Endodermal cell (in vitro differentiated cells): ENCODE data around the gene PRR12. TPM values are rescaled to one million over a fixed set of nuclear protein-coding genes. Genes with fewer than 3 reads are reported as not detected.

ENCODE experiments used
- DNase-seq: peaks from one replicate; pipeline ENCODE4 v3.0.0-alpha.2; 2017
- H3K27ac ChIP-seq: 2 replicates; pipeline ENCODE4 v1.5.1; 2013; ENCODE audit warnings: mild to moderate bottlenecking, low read depth, low read length, moderate library complexity
- H3K27me3 ChIP-seq: 2 replicates; pipeline ENCODE4 v1.6.1; 2013; ENCODE audit warnings: mild to moderate bottlenecking, low read length, moderate library complexity; ENCODE audit not compliant: insufficient read depth, control insufficient read depth, poor library complexity, severe bottlenecking
- H3K36me3 ChIP-seq: 2 replicates; pipeline ENCODE4 v1.7.0; 2013; ENCODE audit warnings: mild to moderate bottlenecking, low read length, moderate library complexity; ENCODE audit not compliant: control insufficient read depth, insufficient read depth
- H3K4me1 ChIP-seq: one replicate; pipeline ENCODE4 v1.7.0; 2013; ENCODE audit warnings: low read length; ENCODE audit not compliant: control insufficient read depth, insufficient read depth
- H3K4me3 ChIP-seq: 2 replicates; pipeline ENCODE4 v1.5.1; 2013; ENCODE audit warnings: mild to moderate bottlenecking, low read length, moderate library complexity
- H3K9ac ChIP-seq: 2 replicates; pipeline ENCODE4 v1.6.1; 2013; ENCODE audit warnings: mild to moderate bottlenecking, low read length, moderate library complexity; ENCODE audit not compliant: poor library complexity, severe bottlenecking; ENCODE audit errors: extremely low read depth
- H3K9me3 ChIP-seq: 2 replicates; pipeline ENCODE4 v1.6.1; 2013; ENCODE audit warnings: mild to moderate bottlenecking, low read length, moderate library complexity; ENCODE audit not compliant: control insufficient read depth
- H3K27ac Mint-ChIP-seq: 2 replicates; pipeline ENCODE4 v1.8.0; 2020; ENCODE audit warnings: mixed read lengths
- H3K27me3 Mint-ChIP-seq: 2 replicates; pipeline ENCODE4 v1.8.0; 2021; ENCODE audit warnings: mild to moderate bottlenecking, mixed read lengths; ENCODE audit not compliant: insufficient read depth
- H3K36me3 Mint-ChIP-seq: 2 replicates; pipeline ENCODE4 v1.8.0; 2020; ENCODE audit warnings: low read depth, mixed read lengths
- H3K4me1 Mint-ChIP-seq: 2 replicates; pipeline ENCODE4 v1.8.0; 2020; ENCODE audit warnings: mixed read lengths
- H3K4me3 Mint-ChIP-seq: 2 replicates; pipeline ENCODE4 v1.8.0; 2020; ENCODE audit warnings: mild to moderate bottlenecking, moderate library complexity, mixed read lengths
- H3K9me3 Mint-ChIP-seq: 2 replicates; pipeline ENCODE4 v1.8.0; 2020; ENCODE audit warnings: mild to moderate bottlenecking, mixed read lengths
- WGBS, 2 experiments: methylation state at CpG; one replicate each; pipeline versions ENCODE4 v1.1.5 to v1.1.7; 2013; ENCODE audit warnings: missing lambda C conversion rate in 2 of 2, mixed read lengths in 1 of 2; ENCODE audit not compliant: insufficient coverage in 1 of 2, insufficient read length in 1 of 2; 5-methylcytosine and 5-hydroxymethylcytosine counted together
- total RNA-seq, 2 donors: library from RNA; stranded (reverse); fragmentation: NEBNext Ultra II Directional in 1 of 2; extraction: Animal tissue kit (Norgen Biotek cat#: 25700) in 1 of 2; gene quantifications; 2 replicates in 1 of 2; 3 replicates in 1 of 2; pipeline ENCODE4 v1.2.1, GENCODE V29; 2021
- TF ChIP-seq, protein P1 (sequence below): fragments of 200-600 bp; sonication (generic); conservative IDR thresholded peaks from 2 replicates; pipeline ENCODE4 v1.5.0; 2021; ENCODE audit warnings: antibody characterized with exemption, mild to moderate bottlenecking

The PRR12 gene
- total RNA-seq, 2 donors from 2014 or later = 67.6 to 69.6 TPM

DNA sequence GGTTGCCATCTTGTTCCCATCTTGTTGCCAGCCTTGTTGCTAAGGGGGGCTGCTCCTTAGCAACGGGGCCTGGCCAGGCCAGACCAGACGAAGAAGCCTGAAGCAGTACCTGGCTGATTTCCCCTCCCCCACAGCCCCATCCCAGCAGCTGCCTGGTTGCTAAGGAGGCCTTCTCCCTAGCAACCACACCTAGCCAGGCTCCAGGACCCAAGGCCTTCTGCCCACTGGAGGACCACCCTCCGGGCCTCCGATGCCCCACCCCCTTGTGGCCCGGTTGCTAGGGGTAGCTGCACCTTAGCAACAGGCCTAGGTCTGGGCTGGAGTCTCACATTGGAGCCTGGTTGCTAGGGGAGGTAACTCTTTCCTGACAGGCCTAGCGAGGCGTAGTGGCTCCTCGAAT, 6.0 kb upstream of the PRR12 start:
- Mint-ChIP-seq H3K27ac (peak overlapping the region; percentile 55), H3K9me3 (no peaks in the 10 kb centered on the region), H3K27me3 (no peaks in the 10 kb centered on the region), H3K4me1 (peaks cover 6% of the 10 kb centered on the region), H3K4me3 (no peak overlapping the region), H3K36me3 (no peaks in the 10 kb centered on the region)
- WGBS, 2 experiments = 78 to 79% methylated on average over 3 to 8 of the region's 8 CpGs
- H3K36me3 ChIP-seq = no peaks in the 10 kb centered on the region
- no peaks in the 10 kb centered on the region for H3K27me3 ChIP-seq
- H3K4me1 ChIP-seq = no peaks in the 10 kb centered on the region
- DNase-seq = peak; percentile 94
- no peak overlapping the region for H3K4me3 ChIP-seq
- H3K9me3 ChIP-seq = no peaks in the 10 kb centered on the region
- TF ChIP-seq, protein P1, sequence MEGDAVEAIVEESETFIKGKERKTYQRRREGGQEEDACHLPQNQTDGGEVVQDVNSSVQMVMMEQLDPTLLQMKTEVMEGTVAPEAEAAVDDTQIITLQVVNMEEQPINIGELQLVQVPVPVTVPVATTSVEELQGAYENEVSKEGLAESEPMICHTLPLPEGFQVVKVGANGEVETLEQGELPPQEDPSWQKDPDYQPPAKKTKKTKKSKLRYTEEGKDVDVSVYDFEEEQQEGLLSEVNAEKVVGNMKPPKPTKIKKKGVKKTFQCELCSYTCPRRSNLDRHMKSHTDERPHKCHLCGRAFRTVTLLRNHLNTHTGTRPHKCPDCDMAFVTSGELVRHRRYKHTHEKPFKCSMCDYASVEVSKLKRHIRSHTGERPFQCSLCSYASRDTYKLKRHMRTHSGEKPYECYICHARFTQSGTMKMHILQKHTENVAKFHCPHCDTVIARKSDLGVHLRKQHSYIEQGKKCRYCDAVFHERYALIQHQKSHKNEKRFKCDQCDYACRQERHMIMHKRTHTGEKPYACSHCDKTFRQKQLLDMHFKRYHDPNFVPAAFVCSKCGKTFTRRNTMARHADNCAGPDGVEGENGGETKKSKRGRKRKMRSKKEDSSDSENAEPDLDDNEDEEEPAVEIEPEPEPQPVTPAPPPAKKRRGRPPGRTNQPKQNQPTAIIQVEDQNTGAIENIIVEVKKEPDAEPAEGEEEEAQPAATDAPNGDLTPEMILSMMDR = no peak
- no peak overlapping the region for H3K9ac ChIP-seq
- H3K27ac ChIP-seq = peak overlapping the region; percentile 32

DNA sequence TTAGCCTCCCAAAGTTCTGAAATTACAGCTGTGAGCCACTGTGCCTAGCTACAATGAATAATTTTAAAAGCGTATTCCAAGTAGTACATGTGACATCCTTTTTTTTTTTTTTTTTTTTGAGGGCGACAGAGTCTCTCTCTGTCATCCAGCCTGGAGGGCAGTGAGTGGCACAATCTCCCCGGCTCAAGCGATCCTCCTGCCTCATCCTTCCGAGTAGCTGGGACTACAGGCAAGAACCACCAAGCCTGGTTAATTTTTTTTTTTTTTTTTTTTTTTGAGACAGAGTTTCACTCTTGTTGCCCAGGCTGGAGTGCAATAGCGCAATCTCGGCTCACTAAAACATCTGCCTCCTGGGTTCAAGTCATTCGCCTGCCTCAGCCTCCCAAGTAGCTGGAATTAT, 3.8 kb upstream of the PRR12 start:
- Histone ChIP-seq H3K9me3 (no peaks in the 10 kb centered on the region), H3K27me3 (no peaks in the 10 kb centered on the region), H3K4me3 (no peak overlapping the region), H3K36me3 (no peaks in the 10 kb centered on the region), H3K9ac (no peak overlapping the region), H3K27ac (no peak overlapping the region), H3K4me1 (no peaks in the 10 kb centered on the region)
- Mint-ChIP-seq H3K4me1 (peaks cover 2% of the 10 kb centered on the region), H3K9me3 (no peaks in the 10 kb centered on the region), H3K36me3 (no peaks in the 10 kb centered on the region), H3K27me3 (no peaks in the 10 kb centered on the region), H3K27ac (no peak overlapping the region), H3K4me3 (no peak overlapping the region)
- WGBS, 2 experiments = 82 to 95% methylated on average over 6 to 8 of the region's 8 CpGs
- no peak for DNase-seq
- TF ChIP-seq, protein P1 = no peak

DNA sequence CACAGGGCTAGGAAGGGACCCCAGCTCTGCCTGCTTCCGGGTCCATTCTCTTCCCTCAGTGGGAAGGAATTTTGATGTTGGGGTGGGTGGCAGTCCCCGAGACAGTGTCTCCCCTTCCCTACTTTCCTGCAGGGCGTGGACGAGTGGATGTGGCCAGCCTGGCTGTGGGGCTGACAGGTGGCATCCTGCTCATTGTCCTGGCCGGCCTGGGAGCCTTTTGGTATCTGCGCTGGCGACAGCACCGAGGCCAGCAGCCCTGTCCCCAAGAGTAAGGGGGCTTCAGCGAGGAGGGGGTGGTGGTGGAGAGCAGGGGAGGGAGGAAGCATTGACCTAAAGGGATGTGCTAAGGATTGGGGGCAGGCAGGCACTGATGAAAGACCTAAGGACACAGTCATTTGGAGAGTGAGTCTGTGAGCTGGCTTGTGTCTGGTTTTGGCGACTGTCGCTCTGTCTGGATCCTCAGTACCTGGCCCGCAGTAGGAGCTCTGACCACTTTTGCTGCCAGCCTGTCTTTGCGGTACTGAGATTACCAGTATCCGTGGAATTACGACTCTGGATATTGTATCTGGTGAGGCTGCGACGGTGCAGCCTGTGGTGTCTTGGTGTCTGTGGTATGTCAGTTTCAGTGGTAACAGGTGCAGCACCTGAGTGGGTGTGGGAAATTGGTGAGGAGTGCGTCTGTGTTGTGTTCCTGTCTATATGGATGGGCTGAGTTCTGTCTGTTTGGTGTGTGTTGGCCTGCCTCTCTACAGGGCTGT, 2.4 kb upstream of the PRR12 start:
- no peak overlapping the region for H3K9ac ChIP-seq
- no peak for DNase-seq
- no peaks in the 10 kb centered on the region for H3K9me3 Mint-ChIP-seq
- H3K27me3 Mint-ChIP-seq = no peaks in the 10 kb centered on the region
- H3K27ac Mint-ChIP-seq = no peak overlapping the region
- TF ChIP-seq, protein P1 = no peak
- no peaks in the 10 kb centered on the region for H3K4me1 ChIP-seq
- peaks cover under 1% of the 10 kb centered on the region for H3K36me3 ChIP-seq
- H3K4me3 Mint-ChIP-seq = no peak overlapping the region
- H3K4me1 Mint-ChIP-seq = peaks cover 7% of the 10 kb centered on the region
- no peaks in the 10 kb centered on the region for H3K9me3 ChIP-seq
- H3K27ac ChIP-seq = no peak overlapping the region
- no peak overlapping the region for H3K4me3 ChIP-seq
- H3K36me3 Mint-ChIP-seq = peaks cover 2% of the 10 kb centered on the region
- no peaks in the 10 kb centered on the region for H3K27me3 ChIP-seq
- whole genome bisulfite sequencing, 2 experiments = 88 to 91% methylated on average over 9 to 18 of the region's 18 CpGs
